ENCODE measurements around the gene CA5A. TPM values are rescaled to one million over a fixed set of nuclear protein-coding genes. Genes with fewer than 3 reads are reported as not detected.
A peak's percentile ranks its signal among the peaks of the same experiment; 100 is the strongest.

The CA5A gene
- total RNA-seq, 1 donor from 2014 or later = not detected

DNA sequence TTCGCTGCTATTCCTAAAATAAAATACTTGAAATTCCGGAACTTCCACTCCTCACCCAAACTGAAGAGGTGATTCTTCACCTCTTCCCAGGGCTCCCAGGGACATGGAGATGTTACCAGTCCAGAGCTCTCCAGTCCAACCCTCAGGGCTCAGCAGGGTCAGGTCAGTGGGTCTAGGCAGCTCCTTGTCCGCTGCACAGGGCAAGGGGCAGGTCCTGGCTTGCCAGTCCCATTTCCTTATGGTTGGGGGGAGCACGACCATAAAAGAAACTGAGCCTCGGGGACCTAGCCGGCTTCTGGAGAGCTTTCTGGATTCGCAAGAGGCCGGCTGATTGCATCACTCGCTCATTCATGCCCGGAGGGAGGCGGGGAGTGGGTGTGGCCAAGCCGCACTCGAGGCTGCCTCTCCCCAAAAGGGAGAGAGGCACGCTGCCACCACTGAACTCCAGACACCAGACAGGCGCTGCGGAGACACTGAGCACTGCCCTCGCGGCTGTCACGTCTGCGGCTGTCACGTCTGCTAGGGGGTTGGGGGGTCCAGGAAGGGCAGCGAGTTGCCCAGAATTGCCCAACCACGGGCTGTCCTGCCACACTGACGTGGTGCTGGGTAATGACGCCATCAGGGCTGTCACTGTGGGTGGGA is 82.8 kb downstream of the CA5A start:
- peak overlapping the region; percentile 47 for H3K4me3 ChIP-seq (ENCODE audit: low read depth, low read length)
- no peak for DNase-seq (ENCODE audit: low read depth)

GRCh38 chr16:87851601-87852000 is 84.7 kb downstream of the CA5A start:
- TF ChIP-seq, protein P1, sequence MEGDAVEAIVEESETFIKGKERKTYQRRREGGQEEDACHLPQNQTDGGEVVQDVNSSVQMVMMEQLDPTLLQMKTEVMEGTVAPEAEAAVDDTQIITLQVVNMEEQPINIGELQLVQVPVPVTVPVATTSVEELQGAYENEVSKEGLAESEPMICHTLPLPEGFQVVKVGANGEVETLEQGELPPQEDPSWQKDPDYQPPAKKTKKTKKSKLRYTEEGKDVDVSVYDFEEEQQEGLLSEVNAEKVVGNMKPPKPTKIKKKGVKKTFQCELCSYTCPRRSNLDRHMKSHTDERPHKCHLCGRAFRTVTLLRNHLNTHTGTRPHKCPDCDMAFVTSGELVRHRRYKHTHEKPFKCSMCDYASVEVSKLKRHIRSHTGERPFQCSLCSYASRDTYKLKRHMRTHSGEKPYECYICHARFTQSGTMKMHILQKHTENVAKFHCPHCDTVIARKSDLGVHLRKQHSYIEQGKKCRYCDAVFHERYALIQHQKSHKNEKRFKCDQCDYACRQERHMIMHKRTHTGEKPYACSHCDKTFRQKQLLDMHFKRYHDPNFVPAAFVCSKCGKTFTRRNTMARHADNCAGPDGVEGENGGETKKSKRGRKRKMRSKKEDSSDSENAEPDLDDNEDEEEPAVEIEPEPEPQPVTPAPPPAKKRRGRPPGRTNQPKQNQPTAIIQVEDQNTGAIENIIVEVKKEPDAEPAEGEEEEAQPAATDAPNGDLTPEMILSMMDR (conservative IDR thresholded peaks at IDR 0.05; ENCODE audit: low read depth, low read length) = no peak
- no peak for DNase-seq (ENCODE audit: low read depth)
- H3K4me3 ChIP-seq (ENCODE audit: low read depth, low read length) = no peak overlapping the region

More for the DNA sequence above, 82.8 kb downstream of the CA5A start:
- TF ChIP-seq, protein P1 (conservative IDR thresholded peaks at IDR 0.05; ENCODE audit: low read depth, low read length) = no peak

DNA sequence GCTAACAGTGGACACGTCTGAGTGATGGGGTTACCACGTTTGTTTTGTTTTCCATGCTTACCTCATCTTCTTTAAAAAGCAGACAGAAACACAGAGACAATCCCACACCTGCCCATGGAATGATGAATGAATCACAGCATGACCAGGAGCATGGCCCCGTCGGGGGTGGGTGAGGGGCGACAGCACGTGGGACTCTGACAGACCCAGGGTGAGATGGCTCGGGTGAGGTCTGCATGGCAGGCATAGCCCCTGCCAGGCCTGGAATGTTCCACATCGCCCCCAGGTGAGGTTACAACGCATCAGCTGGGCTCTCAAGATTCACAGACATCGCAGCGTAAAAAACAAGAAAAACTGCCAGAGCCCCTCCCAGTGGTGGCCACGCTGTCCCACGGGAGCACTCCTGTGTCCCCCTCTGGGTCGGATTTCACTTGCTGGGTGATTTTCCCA is 85.2 kb downstream of the CA5A start:
- TF ChIP-seq, protein P1 (conservative IDR thresholded peaks at IDR 0.05; ENCODE audit: low read depth, low read length) = no peak
- DNase-seq (ENCODE audit: low read depth) = no peak
- H3K4me3 ChIP-seq (ENCODE audit: low read depth, low read length) = no peak overlapping the region

- DNase-seq (ENCODE audit: low read depth) = no peak
- TF ChIP-seq, protein P1 (conservative IDR thresholded peaks at IDR 0.05; ENCODE audit: low read depth, low read length) = peak; percentile 93
- H3K4me3 ChIP-seq (ENCODE audit: low read depth, low read length) = no peak overlapping the region
Measured at GRCh38 chr16:87850009-87851006, 86.0 kb downstream of the CA5A start.

GRCh38 chr16:87849419-87850008 is 86.8 kb downstream of the CA5A start:
- no peak overlapping the region for H3K4me3 ChIP-seq (ENCODE audit: low read depth, low read length)
- TF ChIP-seq, protein P1 (conservative IDR thresholded peaks at IDR 0.05; ENCODE audit: low read depth, low read length) = no peak
- no peak for DNase-seq (ENCODE audit: low read depth)

DNA sequence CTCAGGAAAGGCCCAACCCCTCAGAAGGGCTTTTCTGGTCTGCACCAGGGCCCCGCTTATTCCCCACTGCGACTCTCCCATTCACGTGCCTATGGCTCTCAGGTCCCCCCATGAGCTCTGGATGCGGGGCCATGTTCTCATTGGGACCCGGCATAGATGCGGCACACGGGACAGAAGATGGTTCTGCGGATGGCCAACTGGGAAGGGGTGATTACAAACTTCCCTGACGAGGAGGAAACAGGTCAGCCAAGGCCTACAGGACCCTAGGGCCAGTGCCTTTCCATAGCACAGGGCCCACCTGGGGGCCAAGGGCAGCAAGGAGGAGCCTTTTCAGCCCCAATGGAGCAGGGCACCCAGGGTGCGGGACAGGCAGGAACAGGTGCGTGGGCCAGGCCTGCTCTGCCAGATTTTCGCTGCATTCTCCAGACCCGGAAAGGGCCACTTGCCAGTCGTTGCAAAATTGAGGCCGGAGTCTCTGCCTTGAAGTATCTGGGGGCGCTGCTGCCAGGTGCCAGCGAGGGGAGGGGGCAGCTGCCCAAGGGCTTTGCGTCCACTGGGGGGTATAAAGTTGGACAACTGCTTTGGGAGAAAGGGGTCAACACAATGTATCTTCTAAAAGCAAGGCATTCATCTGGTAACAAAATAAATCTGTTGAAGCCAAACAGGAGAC is 87.5 kb downstream of the CA5A start:
- no peak for DNase-seq (ENCODE audit: low read depth)
- no peak overlapping the region for H3K4me3 ChIP-seq (ENCODE audit: low read depth, low read length)
- TF ChIP-seq, protein P1 (conservative IDR thresholded peaks at IDR 0.05; ENCODE audit: low read depth, low read length) = no peak
